Ovary (tissue), 3 donors: ENCODE results near the gene CFAP210.

Experiments used
- CTCF ChIP-seq, 3 donors: fragments of 450-650 bp in 2 of 3; fragments of 200-600 bp in 1 of 3; IDR thresholded peaks; one replicate each; pipeline versions ENCODE4 v1.5.1 to v1.8.0; 2016 to 2022; ENCODE audit warnings: antibody characterized with exemption in 3 of 3, mild to moderate bottlenecking in 1 of 3
- EP300 ChIP-seq: sonication (generic); formaldehyde crosslinking; IDR thresholded peaks from one replicate; pipeline ENCODE4 v1.6.1; 2017; ENCODE audit warnings: antibody characterized with exemption
- POLR2A ChIP-seq: fragments of 450-650 bp; IDR thresholded peaks from one replicate; pipeline ENCODE4 v1.6.1; 2017; ENCODE audit warnings: antibody characterized with exemption, mild to moderate bottlenecking, moderate library complexity
- donor health status: DM: no; HTN: no; CAD: no.

- TF ChIP-seq CTCF (IDR thresholded peaks at IDR 0.05) (no peak), POLR2A (no peak), EP300 (no peak)
Measured at GRCh38 chr2:169598982-169599381, 95.2 kb downstream of the CFAP210 start.
